ENCODE data around the gene PRRT2.

Gene PRRT2

GRCh38 chr16:29811170-29811895 lies 660 bp upstream of the PRRT2 start:
- in situ Hi-C loops (cut with MboI; ENCODE audit: low sequenced_read_pairs), result no loop called here

- in situ Hi-C loops (cut with MboI; ENCODE audit: low sequenced_read_pairs), result no loop called here
Observed at GRCh38 chr16:29812754-29813643, 1.0 kb downstream of the PRRT2 start.

- in situ Hi-C loops (cut with MboI; ENCODE audit: low sequenced_read_pairs), result no loop called here
Observed at GRCh38 chr16:29813644-29814562, 1.9 kb downstream of the PRRT2 start.

GRCh38 chr16:29814592-29814991 lies 2.6 kb downstream of the PRRT2 start:
- in situ Hi-C loops (cut with MboI; ENCODE audit: low sequenced_read_pairs), result no loop called here

GRCh38 chr16:29815032-29815721 lies 3.2 kb downstream of the PRRT2 start:
- in situ Hi-C loops (cut with MboI; ENCODE audit: low sequenced_read_pairs), result no loop called here

GRCh38 chr16:29815793-29816693 lies 4.0 kb downstream of the PRRT2 start, which contains the start of gene PAGR1:
Gene PAGR1 (plus strand): TSS chr16:29816152. CDS start chr16:29816526, 374 bp downstream.
- in situ Hi-C loops (cut with MboI; ENCODE audit: low sequenced_read_pairs), result no loop called here

GRCh38 chr16:29816694-29817441 lies 4.9 kb downstream of the PRRT2 start:
- in situ Hi-C loops (cut with MboI; ENCODE audit: low sequenced_read_pairs), result no loop called here

GRCh38 chr16:29818082-29818481 lies 6.1 kb downstream of the PRRT2 start:
- in situ Hi-C loops (cut with MboI; ENCODE audit: low sequenced_read_pairs), result no loop called here

- in situ Hi-C loops (cut with MboI; ENCODE audit: low sequenced_read_pairs), result no loop called here
Observed at GRCh38 chr16:29819506-29819905, 7.5 kb downstream of the PRRT2 start.

- in situ Hi-C loops (cut with MboI; ENCODE audit: low sequenced_read_pairs), result no loop called here
Observed at GRCh38 chr16:29820271-29820701, 8.3 kb downstream of the PRRT2 start, which contains the start of gene MVP. Gene MVP (plus strand): TSS chr16:29820462. CDS start chr16:29830550, 10,088 bp downstream.

- in situ Hi-C loops (cut with MboI; ENCODE audit: low sequenced_read_pairs), result no loop called here
Observed at GRCh38 chr16:29820730-29821642, 9.0 kb downstream of the PRRT2 start.

- in situ Hi-C loops (cut with MboI; ENCODE audit: low sequenced_read_pairs), result no loop called here
Observed at GRCh38 chr16:29821643-29822115, 9.7 kb downstream of the PRRT2 start.

- in situ Hi-C loops (cut with MboI; ENCODE audit: low sequenced_read_pairs), result no loop called here
Observed at GRCh38 chr16:29824589-29825144, 12.7 kb downstream of the PRRT2 start.

GRCh38 chr16:29825145-29826044 lies 13.4 kb downstream of the PRRT2 start:
- in situ Hi-C loops (cut with MboI; ENCODE audit: low sequenced_read_pairs), result no loop called here

GRCh38 chr16:29826342-29826695 lies 14.3 kb downstream of the PRRT2 start:
- in situ Hi-C loops (cut with MboI; ENCODE audit: low sequenced_read_pairs), result no loop called here

- in situ Hi-C loops (cut with MboI; ENCODE audit: low sequenced_read_pairs), result no loop called here
Observed at GRCh38 chr16:29830774-29831173, 18.8 kb downstream of the PRRT2 start.

Data from HL-60/S4 (cell line).